DOHH2 (cell line): ENCODE results near the gene CIC.

Experiments used
- H3F3A ChIP-seq: fragments of 200-600 bp; sonication (generic), shearing (Covaris generic); 2 replicates; pipeline ENCODE4 v1.6.0; 2016; ENCODE audit warnings: antibody characterized with exemption, mild to moderate bottlenecking; ENCODE audit not compliant: control insufficient read depth, insufficient read depth
- H3K27ac ChIP-seq: fragments of 200-600 bp; sonication (generic); 2 replicates; pipeline ENCODE4 v1.5.1; 2014; ENCODE audit warnings: low read depth, mild to moderate bottlenecking, low read length, moderate library complexity
- H3K27me3 ChIP-seq: fragments of 200-600 bp; sonication (generic); 2 replicates; pipeline ENCODE4 v1.6.1; 2014; ENCODE audit warnings: mild to moderate bottlenecking, low read length, mixed read lengths; ENCODE audit not compliant: control insufficient read depth
- H3K36me3 ChIP-seq: fragments of 200-600 bp; sonication (generic); 2 replicates; pipeline ENCODE4 v1.6.1; 2014; ENCODE audit warnings: mild to moderate bottlenecking, low read length, moderate library complexity, mixed read lengths; ENCODE audit not compliant: control insufficient read depth
- H3K4me1 ChIP-seq: fragments of 200-600 bp; sonication (generic); 2 replicates; pipeline ENCODE4 v1.6.1; 2014; ENCODE audit warnings: mild to moderate bottlenecking, low read length, mixed read lengths; ENCODE audit not compliant: control insufficient read depth
- H3K4me2 ChIP-seq: fragments of 200-600 bp; sonication (generic); 2 replicates; pipeline ENCODE4 v1.6.0; 2014; ENCODE audit warnings: mild to moderate bottlenecking, low read length, moderate library complexity
- H3K4me3 ChIP-seq: fragments of 200-600 bp; sonication (generic); 2 replicates; pipeline ENCODE4 v1.5.1; 2014; ENCODE audit warnings: mild to moderate bottlenecking, low read length, mixed read lengths
- H3K79me2 ChIP-seq: fragments of 200-600 bp; sonication (generic); 2 replicates; pipeline ENCODE4 v1.6.1; 2014; ENCODE audit warnings: mild to moderate bottlenecking, low read length, mixed read lengths; ENCODE audit not compliant: control insufficient read depth
- H3K9me2 ChIP-seq: fragments of 200-600 bp; sonication (generic); replicated peaks from 2 replicates; pipeline ENCODE4 v1.6.1; 2014; ENCODE audit warnings: mild to moderate bottlenecking, low read length, mixed read lengths; ENCODE audit not compliant: control insufficient read depth
- H3K9me3 ChIP-seq: fragments of 200-600 bp; sonication (generic); 2 replicates; pipeline ENCODE4 v1.6.1; 2014; ENCODE audit warnings: antibody characterized with exemption, low read length, mixed read lengths; ENCODE audit not compliant: control insufficient read depth, insufficient read depth
- H4K20me1 ChIP-seq: fragments of 200-600 bp; sonication (generic); 2 replicates; pipeline ENCODE4 v1.6.0; 2014; ENCODE audit warnings: low read depth, mild to moderate bottlenecking, antibody characterized with exemption, low read length, moderate library complexity; ENCODE audit not compliant: control insufficient read depth, insufficient read depth
- CTCF ChIP-seq: fragments of 200-600 bp; sonication (generic); IDR thresholded peaks from one replicate; pipeline ENCODE4 v1.5.1; 2014; ENCODE audit warnings: antibody characterized with exemption, mild to moderate bottlenecking, low read depth, low read length; ENCODE audit not compliant: poor library complexity, severe bottlenecking
- EZH2phosphoT487 ChIP-seq: fragments of 200-600 bp; sonication (generic); IDR thresholded peaks from 2 replicates; pipeline ENCODE4 v1.6.1; 2017; ENCODE audit warnings: borderline replicate concordance, mild to moderate bottlenecking, antibody characterized with exemption, low read length, moderate library complexity, mixed read lengths

CIC gene

GRCh38 chr19:42224940-42225717, 43.9 kb upstream of the CIC start:
- H3K4me1 ChIP-seq: peaks cover 13% of the 10 kb centered on the region
- H3K79me2 ChIP-seq: peaks cover 73% of the 10 kb centered on the region
- no peaks in the 10 kb centered on the region; the same call in 1 of the 2 replicates for H4K20me1 ChIP-seq
- H3F3A ChIP-seq: no peaks in the 10 kb centered on the region
- H3K9me3 ChIP-seq: no peaks in the 10 kb centered on the region
- no peak overlapping the region for H3K4me3 ChIP-seq
- H3K27me3 ChIP-seq: no peaks in the 10 kb centered on the region
- H3K36me3 ChIP-seq: peaks cover 76% of the 10 kb centered on the region
- H3K4me2 ChIP-seq: no peak overlapping the region
- no peaks in the 10 kb centered on the region for H3K9me2 ChIP-seq
- no peak overlapping the region for H3K27ac ChIP-seq
- TF ChIP-seq CTCF (no peak), EZH2phosphoT487 (no peak)

GRCh38 chr19:42225718-42226292, 43.2 kb upstream of the CIC start:
- Histone ChIP-seq H3K79me2 (peaks cover 66% of the 10 kb centered on the region), H3F3A (no peaks in the 10 kb centered on the region), H3K9me3 (no peaks in the 10 kb centered on the region), H3K4me2 (no peak overlapping the region), H3K27ac (no peak overlapping the region), H4K20me1 (no peaks in the 10 kb centered on the region; the same call in 1 of the 2 replicates), H3K36me3 (peaks cover 76% of the 10 kb centered on the region), H3K9me2 (no peaks in the 10 kb centered on the region), H3K27me3 (no peaks in the 10 kb centered on the region), H3K4me3 (no peak overlapping the region), H3K4me1 (peaks cover 12% of the 10 kb centered on the region)
- TF ChIP-seq CTCF (no peak), EZH2phosphoT487 (no peak)

GRCh38 chr19:42226886-42227285, 42.2 kb upstream of the CIC start:
- no peak overlapping the region for H3K27ac ChIP-seq
- H3K79me2 ChIP-seq: peaks cover 59% of the 10 kb centered on the region
- no peak overlapping the region for H3K4me3 ChIP-seq
- H3K4me1 ChIP-seq: peaks cover 3% of the 10 kb centered on the region
- TF ChIP-seq CTCF (no peak), EZH2phosphoT487 (no peak)
- peaks cover 83% of the 10 kb centered on the region for H3K36me3 ChIP-seq
- H3F3A ChIP-seq: peaks cover 6% of the 10 kb centered on the region
- H3K4me2 ChIP-seq: no peak overlapping the region
- H3K27me3 ChIP-seq: no peaks in the 10 kb centered on the region
- H4K20me1 ChIP-seq: no peaks in the 10 kb centered on the region; the same call in 1 of the 2 replicates
- H3K9me2 ChIP-seq: no peaks in the 10 kb centered on the region
- no peaks in the 10 kb centered on the region for H3K9me3 ChIP-seq
